D721Med (cell line): ENCODE measurements around the gene MRPS31.

Experiments used
- DNase-seq: peaks from one replicate; pipeline ENCODE4 v3.0.0; 2011; ENCODE audit warnings: low spot score; ENCODE audit not compliant: insufficient read length
- FAIRE-seq: peaks from 2 replicates; lab custom pipeline; 2011; peaks lifted over from hg19 to GRCh38; lab: Jason Lieb, UNC
- TF ChIP-seq, protein P1 (sequence below): IDR thresholded peaks from 2 replicates; pipeline ENCODE4 v1.5.1; 2012; ENCODE audit warnings: mild to moderate bottlenecking, control low read depth; ENCODE audit not compliant: insufficient read depth; ENCODE audit errors: missing control alignments

Gene MRPS31

DNA sequence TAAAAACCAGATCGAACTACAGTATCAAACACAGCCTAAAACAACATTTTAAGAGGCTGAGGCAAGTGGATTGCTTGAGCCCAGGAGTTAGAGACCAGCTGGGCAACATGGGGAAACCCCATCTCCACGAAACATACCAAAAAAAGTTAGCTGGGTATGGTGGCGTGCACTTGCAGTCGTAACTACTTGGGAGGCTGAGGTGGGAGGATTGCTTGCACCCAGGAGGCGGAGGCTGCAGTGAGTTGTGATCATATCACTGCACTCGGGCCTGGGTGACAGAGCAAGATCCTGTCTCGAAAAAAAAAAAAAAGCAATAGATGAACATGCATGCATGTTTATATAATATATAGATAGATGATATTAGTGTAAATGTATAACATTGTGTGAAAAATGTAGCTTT lies 5.2 kb upstream of the MRPS31 start:
- TF ChIP-seq, protein P1, sequence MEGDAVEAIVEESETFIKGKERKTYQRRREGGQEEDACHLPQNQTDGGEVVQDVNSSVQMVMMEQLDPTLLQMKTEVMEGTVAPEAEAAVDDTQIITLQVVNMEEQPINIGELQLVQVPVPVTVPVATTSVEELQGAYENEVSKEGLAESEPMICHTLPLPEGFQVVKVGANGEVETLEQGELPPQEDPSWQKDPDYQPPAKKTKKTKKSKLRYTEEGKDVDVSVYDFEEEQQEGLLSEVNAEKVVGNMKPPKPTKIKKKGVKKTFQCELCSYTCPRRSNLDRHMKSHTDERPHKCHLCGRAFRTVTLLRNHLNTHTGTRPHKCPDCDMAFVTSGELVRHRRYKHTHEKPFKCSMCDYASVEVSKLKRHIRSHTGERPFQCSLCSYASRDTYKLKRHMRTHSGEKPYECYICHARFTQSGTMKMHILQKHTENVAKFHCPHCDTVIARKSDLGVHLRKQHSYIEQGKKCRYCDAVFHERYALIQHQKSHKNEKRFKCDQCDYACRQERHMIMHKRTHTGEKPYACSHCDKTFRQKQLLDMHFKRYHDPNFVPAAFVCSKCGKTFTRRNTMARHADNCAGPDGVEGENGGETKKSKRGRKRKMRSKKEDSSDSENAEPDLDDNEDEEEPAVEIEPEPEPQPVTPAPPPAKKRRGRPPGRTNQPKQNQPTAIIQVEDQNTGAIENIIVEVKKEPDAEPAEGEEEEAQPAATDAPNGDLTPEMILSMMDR, result no peak
- DNase-seq, result no peak
- FAIRE-seq, result no peak

DNA sequence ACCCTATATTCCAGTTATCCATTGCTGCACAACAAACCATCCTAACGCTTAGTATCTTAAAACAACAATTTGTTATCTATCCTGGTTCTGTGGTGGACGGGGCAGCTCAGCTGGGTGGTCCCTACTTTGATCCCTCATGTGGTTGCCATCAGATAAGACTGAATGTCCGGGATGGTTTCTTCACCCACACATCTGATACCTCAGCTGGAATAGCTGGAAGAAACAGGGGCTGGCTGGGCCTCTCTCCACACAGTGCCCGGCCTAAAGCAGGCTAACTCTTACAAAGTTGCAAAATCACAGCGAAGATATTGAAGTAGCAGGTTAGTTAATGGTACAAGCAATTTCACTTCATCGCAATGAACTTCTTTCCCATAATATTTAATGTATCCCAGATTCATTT lies 3.7 kb upstream of the MRPS31 start:
- TF ChIP-seq, protein P1, result no peak
- no peak for FAIRE-seq
- no peak for DNase-seq

DNA sequence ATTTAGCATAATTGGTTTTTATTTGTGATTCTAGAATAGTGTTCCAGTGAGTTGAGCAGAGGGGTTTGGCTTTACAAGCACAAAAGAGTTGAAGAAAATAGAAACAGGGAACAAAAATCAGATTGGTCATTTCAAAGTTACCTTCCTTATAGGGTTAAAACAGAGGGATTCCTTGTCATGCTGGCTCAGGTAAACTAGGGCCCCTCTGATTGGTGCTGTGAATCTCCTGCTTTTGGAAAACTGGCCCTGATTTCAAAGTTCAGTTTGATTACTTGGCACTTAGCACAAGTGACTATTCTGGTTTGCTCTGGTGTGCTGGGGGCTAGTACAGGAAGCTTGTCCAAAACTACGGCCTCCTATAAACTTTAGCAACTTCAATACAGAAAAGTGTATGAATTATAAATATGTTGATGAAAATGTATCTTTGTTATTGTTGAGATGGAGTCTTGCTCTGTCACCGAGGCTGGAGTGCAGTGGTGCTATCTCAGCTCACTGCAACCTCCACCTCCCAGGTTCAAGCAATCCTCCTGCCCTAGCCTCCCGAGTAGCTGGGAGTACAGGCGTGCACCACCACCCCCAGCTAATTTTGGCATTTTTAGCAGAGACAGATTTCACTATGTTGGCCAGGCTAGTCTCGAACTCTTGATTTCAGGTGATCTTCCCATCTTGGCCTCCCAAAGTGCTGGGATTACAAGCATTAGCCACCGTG lies 1.9 kb upstream of the MRPS31 start:
- TF ChIP-seq, protein P1, result no peak
- no peak for DNase-seq
- no peak for FAIRE-seq

DNA sequence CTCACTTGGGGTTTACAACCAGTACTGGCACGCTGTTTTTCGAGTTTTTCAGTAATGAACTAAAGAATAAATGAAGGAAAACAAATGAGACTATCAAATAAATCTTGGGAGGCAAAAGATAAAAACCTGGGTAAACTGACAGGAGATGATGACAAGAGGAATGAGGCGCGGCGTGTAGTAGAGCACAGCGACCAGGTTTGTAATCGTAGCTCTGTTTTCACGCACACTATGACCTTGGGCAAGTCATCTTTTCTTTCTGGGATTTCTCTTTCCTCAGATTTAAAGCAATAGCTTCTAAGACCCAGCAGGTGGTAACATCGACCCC lies 419 bp downstream of the MRPS31 start:
- TF ChIP-seq, protein P1, result no peak
- no peak for FAIRE-seq

DNA sequence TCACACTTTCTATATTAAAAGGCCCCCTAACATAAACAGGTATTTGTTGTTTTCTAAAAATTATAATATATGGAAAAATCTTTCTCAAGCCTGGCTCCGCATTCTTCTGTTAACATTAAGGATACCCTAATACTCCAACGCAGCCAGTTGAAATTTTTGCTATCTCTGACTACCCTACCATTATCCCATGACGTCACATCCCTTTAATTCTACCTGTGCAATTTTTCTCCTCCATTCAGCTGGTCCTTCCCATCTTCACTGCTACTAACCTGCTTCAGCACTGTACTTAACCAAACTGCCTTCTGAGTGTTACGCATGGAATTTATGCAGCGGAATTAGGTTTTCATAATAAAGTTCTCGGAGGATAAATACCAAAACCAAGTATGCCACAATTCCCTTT lies 1.0 kb downstream of the MRPS31 start:
- FAIRE-seq, result no peak
- TF ChIP-seq, protein P1, result no peak

More for the DNA sequence above, 419 bp downstream of the MRPS31 start:
- DNase-seq, result no peak

DNA sequence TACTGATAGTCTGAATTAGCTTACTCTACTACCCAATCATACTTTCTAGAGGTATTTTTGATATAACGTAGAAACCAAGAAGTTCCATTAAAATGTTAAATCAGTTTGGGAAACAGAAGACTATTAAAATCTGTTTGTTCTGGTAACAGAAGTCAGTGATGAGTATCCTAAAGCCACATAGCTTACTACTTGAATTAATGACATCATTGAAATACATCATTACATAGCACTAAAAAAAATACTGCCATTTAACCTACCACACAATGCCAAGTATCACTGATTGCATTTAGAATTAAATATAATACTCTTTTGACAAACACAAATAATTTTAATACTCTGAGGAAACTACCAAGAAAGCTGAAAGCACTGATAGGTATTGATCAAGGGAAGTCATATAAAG lies 5.4 kb downstream of the MRPS31 start:
- no peak for FAIRE-seq
- TF ChIP-seq, protein P1, result no peak
- DNase-seq, result no peak

More for the DNA sequence above, 1.0 kb downstream of the MRPS31 start:
- DNase-seq, result no peak

DNA sequence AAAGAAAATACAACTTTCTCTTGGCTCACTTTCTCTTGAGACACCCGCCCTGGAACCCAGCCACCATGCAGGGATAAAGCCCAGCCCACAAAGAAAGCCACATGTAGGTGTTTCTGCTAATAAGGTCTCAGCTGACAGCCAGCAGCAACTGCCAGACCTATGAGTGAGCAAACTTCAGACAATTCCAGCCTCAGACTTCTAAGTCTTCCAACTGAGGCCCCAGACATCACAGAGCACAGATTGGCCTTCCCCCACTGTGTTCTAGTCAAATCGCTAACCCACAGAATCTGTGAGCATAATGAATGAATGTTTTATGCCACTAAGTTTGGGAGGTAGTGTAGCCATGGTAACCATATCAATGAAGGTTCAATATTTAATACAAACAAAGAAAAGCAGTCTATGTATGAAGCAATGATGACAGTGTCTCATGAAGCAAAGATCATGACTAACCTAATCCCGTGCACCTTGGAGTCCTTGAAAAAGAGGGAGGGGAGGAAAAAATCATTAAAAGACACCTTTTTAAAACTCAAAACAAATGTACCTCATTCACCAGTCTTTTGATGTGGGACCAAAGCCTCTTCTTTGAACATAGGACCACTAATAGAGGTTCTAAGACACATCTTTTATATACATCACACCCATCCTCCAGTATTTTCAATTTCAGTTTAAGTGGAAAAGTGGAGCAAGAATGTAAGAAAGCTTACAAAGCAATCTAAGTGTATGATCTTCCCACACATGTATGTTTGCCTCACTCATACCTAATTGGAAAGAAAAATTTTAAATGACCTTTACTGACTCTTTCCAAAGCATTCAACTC lies 6.2 kb downstream of the MRPS31 start:
- no peak for DNase-seq
- no peak for FAIRE-seq
- TF ChIP-seq, protein P1, result no peak
